Testis (tissue), 2 donors: ENCODE results near the gene CLEC18B.
"Not testable (repeated sequence)": the region's sequence is repeated elsewhere in the genome, so short reads cannot be mapped to it uniquely, and the experiment has no call there.

Experiments used
- CTCF ChIP-seq, 3 experiments: fragments of 450-650 bp in 2 of 3; fragments of 200-600 bp in 1 of 3; sonication (generic) in 1 of 3; IDR thresholded peaks; one replicate each; pipeline ENCODE4 v1.5.1; 2016 to 2019; ENCODE audit warnings: antibody characterized with exemption in 3 of 3, mild to moderate bottlenecking in 2 of 3, moderate library complexity in 1 of 3
- POLR2A ChIP-seq: fragments of 450-650 bp; IDR thresholded peaks from one replicate; pipeline ENCODE4 v1.6.1; 2017; ENCODE audit warnings: antibody characterized with exemption, mild to moderate bottlenecking, moderate library complexity

GRCh38 chr16:74404148-74404933 is 16.9 kb downstream of the CLEC18B start:
- TF ChIP-seq CTCF (IDR thresholded peaks at IDR 0.05); POLR2A: not testable (repeated sequence)
